K562 (cell line): Measurements from ENCODE around the gene CLDN15. TPM values are rescaled to one million over a fixed set of nuclear protein-coding genes. Genes with fewer than 3 reads are reported as not detected.

ENCODE experiments used
- BCL6 ChIP-seq: fragments of 250-450 bp; sonication (Bioruptor Pico); IDR thresholded peaks from 2 replicates; pipeline ENCODE4 v1.4.0; 2020
- DMBX1 ChIP-seq: fragments of 250-450 bp; sonication (Bioruptor Pico); IDR thresholded peaks from 2 replicates; pipeline ENCODE4 v1.8.0; 2022; ENCODE audit warnings: inconsistent platforms, mild to moderate bottlenecking, moderate library complexity, borderline replicate concordance
- E2F5 ChIP-seq: sonication (generic); formaldehyde crosslinking; IDR thresholded peaks from 2 replicates; pipeline ENCODE4 v1.8.0; 2022; ENCODE audit warnings: mild to moderate bottlenecking, missing genetic modification reagents
- ETV5 ChIP-seq: sonication (generic); formaldehyde crosslinking; IDR thresholded peaks from 2 replicates; pipeline ENCODE4 v1.4.0; 2020; ENCODE audit warnings: low read depth, mild to moderate bottlenecking, missing genetic modification reagents
- EZH2 ChIP-seq: IDR thresholded peaks from 2 replicates; pipeline ENCODE4 v1.6.1; 2012; ENCODE audit warnings: low read depth, mild to moderate bottlenecking, inconsistent platforms, low read length, borderline replicate concordance
- FOXJ2 ChIP-seq: fragments of 200-800 bp; sonication (Bioruptor generic); IDR thresholded peaks from 2 replicates; pipeline ENCODE4 v1.6.1; 2016; ENCODE audit warnings: missing genetic modification characterization, missing compliant biosample characterization
- GTF2F1 ChIP-seq: IDR thresholded peaks from 2 replicates; pipeline ENCODE4 v1.6.1; 2011; ENCODE audit warnings: low read depth, low read length, improper control_type of control experiment
- HCFC1 ChIP-seq: IDR thresholded peaks from 2 replicates; pipeline ENCODE4 v1.6.1; 2012; ENCODE audit warnings: low read depth, low read length, improper control_type of control experiment
- OTX1 ChIP-seq: fragments of 450-650 bp; formaldehyde crosslinking; IDR thresholded peaks from 2 replicates; pipeline ENCODE4 v1.4.0; 2022; ENCODE audit warnings: mild to moderate bottlenecking
- PATZ1 ChIP-seq: fragments of 250-450 bp; sonication (Bioruptor Pico); IDR thresholded peaks from 2 replicates; pipeline ENCODE4 v1.5.0; 2020; ENCODE audit warnings: mild to moderate bottlenecking, borderline replicate concordance
- PCBP1 ChIP-seq: fragments of 200-400 bp; formaldehyde crosslinking; IDR thresholded peaks from 2 replicates; pipeline ENCODE4 v1.6.1; 2018; ENCODE audit warnings: mild to moderate bottlenecking, low read depth, low read length; ENCODE audit not compliant: poor library complexity, severe bottlenecking
- POLR2G ChIP-seq: fragments of 200-400 bp; formaldehyde crosslinking; IDR thresholded peaks from 2 replicates; pipeline ENCODE4 v1.6.1; 2017; ENCODE audit warnings: low read depth, mild to moderate bottlenecking, antibody characterized with exemption, low read length, moderate library complexity
- RAD51 ChIP-seq: fragments of 450-650 bp; IDR thresholded peaks from 2 replicates; pipeline ENCODE4 v1.7.1; 2016; ENCODE audit warnings: low read depth, mild to moderate bottlenecking, borderline replicate concordance
- RBM39 ChIP-seq: fragments of 200-400 bp; formaldehyde crosslinking; optimal IDR thresholded peaks from 2 replicates; pipeline ENCODE3; 2018; ENCODE audit warnings: low read depth, low read length
- RFX5 ChIP-seq: IDR thresholded peaks from 2 replicates; pipeline ENCODE4 v1.6.1; 2011; ENCODE audit warnings: low read depth, mild to moderate bottlenecking, improper control_type of control experiment, low read length
- ZBED1 ChIP-seq: IDR thresholded peaks from 2 replicates; pipeline ENCODE4 v1.6.1; 2014
- ZBTB7A ChIP-seq: IDR thresholded peaks from 2 replicates; pipeline ENCODE4 v1.6.1; 2011; ENCODE audit warnings: low read depth, mild to moderate bottlenecking, low read length, moderate library complexity, borderline replicate concordance; ENCODE audit not compliant: control insufficient read depth
- ZMIZ1 ChIP-seq, 2 experiments: fragments of 150-350 bp in 1 of 2; IDR thresholded peaks; 2 replicates each; pipeline ENCODE4 v1.6.1; 2012 to 2016; ENCODE audit warnings: low read depth in 2 of 2, low read length in 2 of 2, mild to moderate bottlenecking in 1 of 2, moderate library complexity in 1 of 2
- ZNF431 ChIP-seq: sonication (generic); formaldehyde crosslinking; IDR thresholded peaks from 2 replicates; pipeline ENCODE4 v1.8.0; 2022; ENCODE audit warnings: mild to moderate bottlenecking, missing genetic modification reagents
- polyA plus RNA-seq, 8 experiments: library from polyadenylated mRNA; depleted of rRNA in 4 of 8; stranded (reverse) in 5 of 8; unstranded in 3 of 8; fragments of >200 nt; fragmentation: Nextera tagmentation in 2 of 8; fragmentation: Illumina TruSeq in 1 of 8; extraction: Ambion mirVana in 2 of 8; extraction: Trizol in 1 of 8; gene quantifications; 2 replicates each; pipeline versions ENCODE4 v1.2.1 to v1.2.3, GENCODE V29; 2011 to 2014; ENCODE audit warnings: inconsistent platforms in 1 of 8, missing spikeins in 1 of 8
- total RNA-seq, 7 experiments: library from RNA; depleted of rRNA in 6 of 7; stranded (reverse); fragments of >200 nt in 6 of 7; fragmentation: Illumina TruSeq in 2 of 7; extraction: Trizol in 2 of 7; gene quantifications; 2 replicates each; pipeline versions ENCODE4 v1.2.1 to v1.2.3, GENCODE V29; 2011 to 2021; ENCODE audit warnings: low replicate concordance in 1 of 7

CLDN15 gene
- total and polyA plus RNA-seq, 9 of the 15 experiments (the other 6 are each of a cell fraction or from before 2014, with no cell fraction given): 0.32 to 14.5 (median 7.4) TPM

- TF ChIP-seq E2F5 (no peak), PATZ1 (0 out of 2 replicates have a peak, but pooled peaks have one; percentile 16), FOXJ2 (tag) (0 out of 2 replicates have a peak, but pooled peaks have one; percentile 65), ZBED1 (peak; percentile 19; the same call in 1 of the 2 replicates), OTX1 (0 out of 2 replicates have a peak, but pooled peaks have one; percentile 11), ETV5 (CRISPR knock-in tag) (peak; percentile 83), ZMIZ1 (IDR thresholded peaks at IDR 0.05; ENCODE audit: low read depth in 2 of 2, low read length in 2 of 2) (peak in 1 of 2 experiments; percentile 21; a peak in 1 of 4 replicates), EZH2 (no peak), BCL6 (CRISPR knock-in tag) (no peak), ZBTB7A (peak; percentile 95), RAD51 (no peak; the same call in 1 of the 2 replicates), RBM39 (no peak), RFX5 (no peak), HCFC1 (peak; percentile 97), ZNF431 (CRISPR knock-in tag) (no peak), GTF2F1 (0 out of 2 replicates have a peak, but pooled peaks have one; percentile 50), PCBP1 (no peak), POLR2G (peak; percentile 90), DMBX1 (CRISPR knock-in tag) (no peak)
These were observed 7.0 kb upstream of the CLDN15 start, which contains the start of gene FIS1 (continued) for GRCh38 chr7:101244375-101245146.
